GM12874 (cell line): ENCODE data around the gene AOPEP.

Experiments used
- CTCF ChIP-seq: IDR thresholded peaks from 2 replicates; pipeline ENCODE4 v1.5.1; 2011; ENCODE audit warnings: low read depth, mild to moderate bottlenecking, control low read depth, low read length, moderate library complexity; ENCODE audit not compliant: insufficient read depth

The AOPEP gene

GRCh38 chr9:95018099-95018936 lies 291.8 kb downstream of the AOPEP start:
- TF ChIP-seq CTCF: no peak

GRCh38 chr9:95021166-95021886 lies 294.8 kb downstream of the AOPEP start:
- no peak for TF ChIP-seq CTCF

- no peak for TF ChIP-seq CTCF
These were observed 296.2 kb downstream of the AOPEP start for GRCh38 chr9:95022657-95023056.

GRCh38 chr9:95023217-95024003 lies 296.9 kb downstream of the AOPEP start:
- no peak for TF ChIP-seq CTCF

GRCh38 chr9:95024097-95024671 lies 297.7 kb downstream of the AOPEP start:
- no peak for TF ChIP-seq CTCF

- TF ChIP-seq CTCF: no peak
These were observed 299.0 kb downstream of the AOPEP start for GRCh38 chr9:95025213-95026147.
